ENCODE data around the gene RAB43. TPM values are rescaled to one million over a fixed set of nuclear protein-coding genes. Genes with fewer than 3 reads are reported as not detected.
"Not testable (repeated sequence)": the region's sequence is repeated elsewhere in the genome, so short reads cannot be mapped to it uniquely, and the experiment has no call there.

Gene RAB43
- total RNA-seq, 2 donors from 2014 or later: 33.3 to 42.6 TPM

- no peaks in the 10 kb centered on the region for H3K9me3 ChIP-seq
- H3K27ac ChIP-seq: no peak overlapping the region
- DNase-seq: no peak
- no peak overlapping the region for H3K9ac ChIP-seq (ENCODE audit: low read depth in 2 of 2, low read length in 2 of 2)
- H3K4me3 ChIP-seq: no peak overlapping the region
- no peaks in the 10 kb centered on the region for H3K4me1 ChIP-seq
- TF ChIP-seq, protein P1, sequence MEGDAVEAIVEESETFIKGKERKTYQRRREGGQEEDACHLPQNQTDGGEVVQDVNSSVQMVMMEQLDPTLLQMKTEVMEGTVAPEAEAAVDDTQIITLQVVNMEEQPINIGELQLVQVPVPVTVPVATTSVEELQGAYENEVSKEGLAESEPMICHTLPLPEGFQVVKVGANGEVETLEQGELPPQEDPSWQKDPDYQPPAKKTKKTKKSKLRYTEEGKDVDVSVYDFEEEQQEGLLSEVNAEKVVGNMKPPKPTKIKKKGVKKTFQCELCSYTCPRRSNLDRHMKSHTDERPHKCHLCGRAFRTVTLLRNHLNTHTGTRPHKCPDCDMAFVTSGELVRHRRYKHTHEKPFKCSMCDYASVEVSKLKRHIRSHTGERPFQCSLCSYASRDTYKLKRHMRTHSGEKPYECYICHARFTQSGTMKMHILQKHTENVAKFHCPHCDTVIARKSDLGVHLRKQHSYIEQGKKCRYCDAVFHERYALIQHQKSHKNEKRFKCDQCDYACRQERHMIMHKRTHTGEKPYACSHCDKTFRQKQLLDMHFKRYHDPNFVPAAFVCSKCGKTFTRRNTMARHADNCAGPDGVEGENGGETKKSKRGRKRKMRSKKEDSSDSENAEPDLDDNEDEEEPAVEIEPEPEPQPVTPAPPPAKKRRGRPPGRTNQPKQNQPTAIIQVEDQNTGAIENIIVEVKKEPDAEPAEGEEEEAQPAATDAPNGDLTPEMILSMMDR (IDR thresholded peaks at IDR 0.05): no peak
- intact Hi-C loops (cut with DNase I): no loop called here
- no peaks in the 10 kb centered on the region for H3K27me3 ChIP-seq
- H3K36me3 ChIP-seq: no peaks in the 10 kb centered on the region
These were observed 21.3 kb downstream of the RAB43 start for GRCh38 chr3:129100274-129100673.

GRCh38 chr3:129095285-129095684, 26.3 kb downstream of the RAB43 start:
- Histone ChIP-seq H3K36me3 (peaks cover 4% of the 10 kb centered on the region), H3K4me3 (no peak overlapping the region), H3K9me3 (no peaks in the 10 kb centered on the region), H3K4me1 (no peaks in the 10 kb centered on the region), H3K9ac (ENCODE audit: low read depth in 2 of 2, low read length in 2 of 2) (no peak overlapping the region), H3K27ac (no peak overlapping the region), H3K27me3 (no peaks in the 10 kb centered on the region)
- TF ChIP-seq, protein P1 (IDR thresholded peaks at IDR 0.05): no peak
- intact Hi-C loops (cut with DNase I): no loop called here
- no peak for DNase-seq

DNA sequence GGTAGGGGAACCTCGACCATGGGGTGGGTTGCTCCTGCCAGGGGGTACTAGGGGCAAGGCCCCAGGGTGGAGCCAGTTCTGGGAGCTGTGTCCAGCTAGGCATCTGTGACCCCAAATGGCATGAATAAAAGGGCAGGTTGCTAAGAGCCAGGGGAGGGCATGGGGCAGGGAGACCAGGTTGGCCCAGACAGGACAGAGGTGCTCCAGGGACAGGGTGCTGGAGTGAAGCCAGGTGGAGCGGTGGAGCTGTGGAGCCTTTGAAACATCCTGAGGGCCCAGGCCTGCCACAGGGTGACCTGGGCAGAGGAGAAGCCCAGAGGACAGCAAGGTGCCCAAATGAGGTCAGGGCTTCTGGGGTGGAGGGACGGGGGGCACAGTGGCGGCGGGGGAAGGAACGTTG, 33.3 kb downstream of the RAB43 start:
- DNase-seq; H3K9ac ChIP-seq (ENCODE audit: low read depth in 2 of 2, low read length in 2 of 2); H3K9me3 ChIP-seq; H3K4me1 ChIP-seq; H3K27ac ChIP-seq; H3K4me3 ChIP-seq; H3K27me3 ChIP-seq; H3K36me3 ChIP-seq: not testable (repeated sequence)
- intact Hi-C loops (cut with DNase I): loop anchor here (10.0 kb wide), 2 partner anchors 64 to 114 kb away; no protein-coding TSS in a partner anchor

DNA sequence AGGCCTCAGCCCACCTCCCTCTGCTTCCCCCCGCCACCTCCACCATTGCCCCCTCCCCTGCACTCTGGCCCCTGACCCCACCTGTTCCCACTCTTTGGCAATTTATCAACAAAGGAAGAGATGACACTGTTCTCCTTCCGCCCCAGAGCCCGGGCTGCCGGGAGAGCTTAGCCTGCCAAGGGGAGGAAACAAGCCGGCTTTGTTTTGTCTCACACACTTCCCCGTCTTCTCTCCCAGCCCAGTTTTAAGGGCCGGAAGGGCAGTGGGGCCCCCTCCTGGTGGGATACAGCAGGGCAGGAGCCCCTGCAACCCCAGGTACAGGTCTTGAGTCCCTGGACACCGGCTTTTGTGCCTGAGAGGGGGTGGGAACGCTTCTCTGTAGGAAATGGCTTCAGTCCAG, 33.7 kb downstream of the RAB43 start:
- intact Hi-C loops (cut with DNase I): loop anchor here (10.0 kb wide), 2 partner anchors 63 to 113 kb away; no protein-coding TSS in a partner anchor
- H3K27me3 ChIP-seq; H3K36me3 ChIP-seq; H3K27ac ChIP-seq; H3K9ac ChIP-seq (ENCODE audit: low read depth in 2 of 2, low read length in 2 of 2); H3K4me1 ChIP-seq; H3K4me3 ChIP-seq; H3K9me3 ChIP-seq: not testable (repeated sequence)
- peak; percentile 56 for DNase-seq

DNA sequence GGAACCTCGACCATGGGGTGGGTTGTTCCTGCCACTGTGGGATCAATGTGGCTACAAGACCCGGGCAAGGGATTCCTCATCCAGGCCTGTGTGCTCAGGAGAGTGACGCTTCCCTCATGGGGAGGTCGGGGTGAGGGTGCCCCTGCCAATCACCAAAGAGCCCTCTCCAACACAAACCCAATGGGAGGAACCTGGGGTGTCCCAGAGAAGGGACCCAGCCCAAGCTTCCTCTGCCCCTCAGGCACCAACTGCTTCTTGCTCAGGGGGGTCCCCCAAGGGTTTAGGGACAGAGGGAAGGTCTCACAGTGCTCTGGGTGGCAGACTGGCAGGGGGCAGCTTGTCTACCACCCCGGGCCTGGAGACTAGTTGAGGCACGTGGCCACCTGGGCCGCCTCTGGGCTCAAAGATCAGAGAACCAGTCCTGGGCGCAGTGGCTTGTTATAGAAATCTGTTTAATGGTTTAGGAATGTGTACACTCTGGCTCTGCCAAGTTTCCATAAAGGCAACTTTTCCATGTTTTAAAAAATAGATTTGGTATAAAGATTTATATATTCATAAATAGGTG, 34.4 kb downstream of the RAB43 start:
- H3K27me3 ChIP-seq: no peaks in the 10 kb centered on the region
- no peaks in the 10 kb centered on the region for H3K4me1 ChIP-seq
- H3K36me3 ChIP-seq: peaks cover 1% of the 10 kb centered on the region
- no peaks in the 10 kb centered on the region for H3K9me3 ChIP-seq
- intact Hi-C loops (cut with DNase I): loop anchor here (10.0 kb wide), 2 partner anchors 62 to 112 kb away; no protein-coding TSS in a partner anchor
- DNase-seq: no peak
- TF ChIP-seq, protein P1 (IDR thresholded peaks at IDR 0.05): no peak
- no peak overlapping the region for H3K27ac ChIP-seq
- no peak overlapping the region for H3K9ac ChIP-seq (ENCODE audit: low read depth in 2 of 2, low read length in 2 of 2)
- H3K4me3 ChIP-seq: no peak overlapping the region

- Histone ChIP-seq H3K27me3 (no peaks in the 10 kb centered on the region), H3K27ac (no peak overlapping the region), H3K9ac (ENCODE audit: low read depth in 2 of 2, low read length in 2 of 2) (no peak overlapping the region), H3K36me3 (no peaks in the 10 kb centered on the region), H3K4me1 (no peaks in the 10 kb centered on the region), H3K9me3 (no peaks in the 10 kb centered on the region), H3K4me3 (no peak overlapping the region)
- DNase-seq: no peak
- TF ChIP-seq, protein P1 (IDR thresholded peaks at IDR 0.05): no peak
- intact Hi-C loops (cut with DNase I): loop anchor here (10.0 kb wide), 2 partner anchors 61 to 111 kb away; no protein-coding TSS in a partner anchor
These were observed 35.8 kb downstream of the RAB43 start for GRCh38 chr3:129085818-129086217.
